ENCODE data around the gene RNF223.
"Not testable (repeated sequence)": the region's sequence is repeated elsewhere in the genome, so short reads cannot be mapped to it uniquely, and the experiment has no call there.

Gene RNF223

DNA sequence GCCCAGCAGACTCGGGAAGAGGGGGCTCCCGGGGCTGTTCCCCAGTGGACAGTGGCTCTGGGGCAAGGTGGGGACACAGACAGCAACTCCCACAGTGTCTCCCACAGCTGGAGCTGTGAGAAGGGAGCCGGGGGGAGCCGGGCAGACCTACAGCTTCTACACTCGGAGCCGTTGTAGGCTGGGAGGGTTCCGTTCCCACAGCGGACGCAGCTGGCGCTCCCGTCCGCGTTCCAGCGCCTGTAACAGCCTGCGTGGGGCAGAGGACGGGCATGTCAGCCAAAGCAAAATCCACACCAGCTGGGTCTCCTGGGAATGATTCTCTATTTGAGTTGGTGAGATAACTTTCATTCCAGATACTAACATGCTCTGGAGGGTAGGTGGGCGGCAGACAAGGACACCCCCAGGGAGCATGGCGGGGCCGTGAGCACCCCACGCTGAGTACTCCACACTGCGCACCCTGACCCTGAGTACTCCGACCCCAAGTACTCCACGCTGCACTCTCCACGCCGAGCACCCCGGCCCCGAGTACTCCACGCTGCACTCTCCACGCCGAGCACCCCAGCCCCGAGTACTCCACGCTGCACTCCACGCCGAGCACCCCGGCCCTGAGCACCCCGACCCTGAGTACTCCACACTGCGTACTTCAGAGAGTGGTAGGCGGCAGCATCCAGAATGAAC, 13.4 kb upstream of the RNF223 start:
- no peak for DNase-seq (ENCODE audit: low read depth)

DNA sequence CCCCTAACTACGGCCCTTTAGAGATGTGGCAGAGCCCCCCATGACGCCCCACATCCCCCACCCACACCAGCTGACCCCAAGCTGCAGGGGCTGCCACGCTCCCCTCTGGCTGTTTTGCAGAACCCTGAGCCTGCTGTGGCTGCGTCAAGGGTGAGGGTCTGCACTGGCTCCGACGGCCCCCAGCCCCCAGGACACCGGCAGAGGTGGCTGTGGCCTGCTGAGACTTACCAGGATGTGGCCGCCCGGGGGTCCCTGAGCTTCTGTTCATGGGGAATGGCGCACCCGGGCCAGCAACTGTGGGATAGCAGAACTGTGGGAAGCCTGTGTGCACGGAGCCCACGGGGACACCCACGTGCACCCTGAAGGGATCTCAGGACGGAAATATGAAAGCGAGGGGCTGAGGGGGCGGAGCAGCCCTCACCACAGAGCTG, 12.8 kb upstream of the RNF223 start:
- DNase-seq (ENCODE audit: low read depth): no peak

DNA sequence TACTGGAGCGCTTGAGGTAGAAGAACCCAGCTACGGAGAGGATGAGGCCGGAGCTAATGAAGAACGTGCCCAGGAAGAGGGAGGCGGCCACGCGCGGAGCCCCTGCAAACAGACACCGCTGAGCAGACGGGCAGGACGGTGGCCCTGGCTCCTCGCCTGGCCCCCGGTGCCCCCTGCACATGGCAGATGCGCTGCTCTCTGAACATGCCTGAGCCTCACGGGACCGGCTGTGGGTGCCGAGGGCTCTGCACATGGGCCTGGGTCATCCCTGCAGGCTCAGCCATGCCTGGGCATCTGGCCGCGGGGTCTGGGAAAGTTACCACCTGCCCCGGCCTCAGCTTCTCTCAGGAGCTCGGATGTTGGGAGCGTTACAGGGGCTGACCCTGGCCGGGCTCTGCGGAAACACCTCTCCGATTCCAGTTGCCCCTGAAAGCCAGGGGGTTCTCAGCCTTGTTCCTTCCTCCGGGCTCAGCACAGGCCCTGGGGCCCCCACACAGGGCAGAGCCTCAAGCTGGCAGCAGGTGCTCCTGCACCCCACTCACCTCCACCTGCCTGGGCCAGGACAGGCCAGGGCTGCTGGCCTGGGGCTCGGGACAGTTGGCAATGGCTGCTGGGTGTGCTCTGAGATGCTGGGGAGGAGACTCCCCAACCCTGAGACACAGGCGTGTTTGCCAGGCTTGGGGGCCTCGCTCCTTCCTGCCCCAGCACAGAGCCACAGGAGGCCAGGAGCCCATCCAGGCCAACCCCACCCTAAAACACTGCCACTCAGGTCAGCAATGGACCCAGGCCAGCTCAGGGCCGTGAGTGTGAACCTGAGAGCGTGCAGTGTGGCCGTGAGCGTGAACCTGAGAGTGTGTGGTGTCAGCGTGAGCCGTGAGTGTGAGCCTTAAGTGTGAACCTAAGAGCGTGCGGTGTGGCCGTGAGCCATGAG, 12.1 kb upstream of the RNF223 start:
- no peak for DNase-seq (ENCODE audit: low read depth)

DNA sequence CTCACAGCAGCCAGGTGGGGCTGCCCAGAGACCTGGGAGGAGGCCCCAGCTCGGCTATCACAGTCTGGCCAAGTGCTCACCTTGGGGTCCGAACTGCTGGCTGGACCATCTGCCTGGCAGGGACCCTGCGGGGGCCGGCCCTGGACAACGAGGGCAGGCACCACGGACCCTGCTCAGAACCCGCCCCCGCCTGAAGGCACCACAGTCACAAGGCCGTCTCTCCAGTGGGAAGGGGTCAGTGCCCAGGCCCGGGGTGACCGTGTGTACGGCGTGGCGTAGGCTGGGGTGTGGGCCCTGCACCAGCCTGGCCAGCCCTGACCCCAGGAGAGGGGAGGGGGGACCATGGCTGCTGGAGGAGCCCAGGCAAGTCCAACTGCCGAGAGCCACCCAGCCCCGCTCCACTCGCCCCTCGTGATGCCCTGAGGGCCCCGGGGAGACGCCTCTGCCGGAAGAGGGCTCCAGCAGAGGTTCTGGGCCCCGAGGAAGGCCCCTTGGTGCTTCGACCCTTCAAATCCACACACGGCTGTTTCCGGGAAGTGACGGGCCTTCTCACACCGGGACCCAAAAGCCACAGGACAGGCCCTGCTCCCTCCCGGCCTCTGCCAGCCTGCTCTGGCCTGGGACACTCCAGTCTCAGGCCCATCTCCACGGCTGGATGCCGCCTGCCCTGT, 11.2 kb upstream of the RNF223 start:
- DNase-seq (ENCODE audit: low read depth): no peak

DNA sequence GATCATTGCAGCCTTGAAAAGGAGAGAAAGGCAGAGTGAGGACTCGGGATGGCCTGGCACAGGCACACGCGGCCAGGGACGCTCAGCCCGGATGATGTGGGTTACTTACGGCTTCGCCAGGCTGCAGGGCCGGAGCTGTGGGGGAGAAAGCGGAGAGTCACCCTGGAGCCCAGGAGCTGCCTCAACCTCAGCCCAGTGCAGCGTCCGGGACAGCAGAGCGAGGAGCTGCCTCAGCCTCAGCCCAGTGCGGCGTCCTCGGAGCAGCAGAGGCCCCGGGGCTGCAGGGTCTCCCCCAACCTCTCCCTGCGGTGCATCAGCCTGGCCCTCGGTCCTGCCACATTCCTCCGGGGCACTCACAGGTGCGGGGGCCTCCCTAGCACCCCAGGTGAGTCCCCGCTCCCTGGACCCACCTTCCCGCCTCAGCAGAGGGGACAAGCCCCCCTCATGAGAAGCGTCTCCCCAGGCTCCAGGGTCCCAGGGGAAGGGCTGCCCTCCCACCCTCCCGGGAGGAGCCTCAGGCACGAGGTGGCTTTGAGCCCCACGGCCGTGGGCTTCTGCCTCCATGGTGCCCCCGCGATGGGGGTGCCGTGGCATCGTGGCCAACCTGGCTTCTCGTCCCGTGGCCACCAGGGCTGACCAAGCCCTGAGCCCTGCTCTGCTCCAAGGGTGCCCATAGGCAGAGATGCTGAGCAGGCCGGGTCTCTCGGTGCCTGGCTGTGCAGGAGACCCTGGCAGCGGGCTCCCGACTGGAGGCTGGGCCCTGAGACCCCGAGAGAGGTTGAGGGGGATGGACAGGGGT, 10.5 kb upstream of the RNF223 start:
- no peak for DNase-seq (ENCODE audit: low read depth)

DNA sequence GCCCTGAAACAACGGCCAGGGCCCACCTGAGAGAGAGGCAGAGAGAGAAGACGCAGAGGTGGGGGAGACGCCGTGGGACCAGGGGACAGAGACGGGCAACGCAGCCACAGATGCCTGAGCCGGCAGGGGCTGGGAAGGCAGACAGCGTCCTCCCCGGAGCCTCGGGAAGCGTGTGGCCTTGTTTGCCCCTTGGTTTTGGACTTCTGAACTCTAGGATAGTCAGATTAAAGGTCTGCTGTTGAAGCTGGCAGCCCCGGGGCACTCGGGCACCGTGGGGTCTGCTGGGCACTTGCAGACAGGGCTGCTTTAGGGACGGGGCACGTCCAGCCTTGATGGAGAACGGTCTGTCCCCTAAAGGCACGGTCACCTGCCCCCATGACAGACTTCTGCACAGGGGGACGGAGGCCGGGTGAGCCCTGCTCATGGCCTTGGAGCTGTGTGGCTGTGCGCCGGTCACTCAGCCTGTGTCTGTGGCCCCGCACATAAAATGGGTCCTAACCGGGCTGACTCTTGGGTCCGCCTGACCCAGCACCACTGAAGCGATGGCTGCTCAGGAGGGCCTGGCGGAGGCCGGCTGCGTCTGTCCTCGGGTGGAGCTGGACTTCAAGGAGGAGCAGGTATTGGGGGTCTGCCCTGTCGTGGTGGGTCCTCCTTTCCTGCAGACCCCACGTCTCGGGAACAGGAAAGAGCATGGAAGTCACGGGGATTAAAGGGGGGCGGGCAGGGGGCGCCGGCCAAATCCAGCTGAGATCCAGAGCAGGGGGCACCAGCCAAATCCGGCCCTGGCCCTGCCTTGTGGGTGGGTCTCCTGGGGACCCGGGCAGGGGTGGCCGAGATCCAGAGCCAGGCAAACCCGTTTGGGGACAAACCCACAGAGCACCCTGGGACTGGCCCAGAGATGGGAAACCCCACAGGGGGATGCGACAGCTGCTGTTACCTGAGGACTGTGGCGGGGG, 9.6 kb upstream of the RNF223 start:
- DNase-seq (ENCODE audit: low read depth): no peak

DNA sequence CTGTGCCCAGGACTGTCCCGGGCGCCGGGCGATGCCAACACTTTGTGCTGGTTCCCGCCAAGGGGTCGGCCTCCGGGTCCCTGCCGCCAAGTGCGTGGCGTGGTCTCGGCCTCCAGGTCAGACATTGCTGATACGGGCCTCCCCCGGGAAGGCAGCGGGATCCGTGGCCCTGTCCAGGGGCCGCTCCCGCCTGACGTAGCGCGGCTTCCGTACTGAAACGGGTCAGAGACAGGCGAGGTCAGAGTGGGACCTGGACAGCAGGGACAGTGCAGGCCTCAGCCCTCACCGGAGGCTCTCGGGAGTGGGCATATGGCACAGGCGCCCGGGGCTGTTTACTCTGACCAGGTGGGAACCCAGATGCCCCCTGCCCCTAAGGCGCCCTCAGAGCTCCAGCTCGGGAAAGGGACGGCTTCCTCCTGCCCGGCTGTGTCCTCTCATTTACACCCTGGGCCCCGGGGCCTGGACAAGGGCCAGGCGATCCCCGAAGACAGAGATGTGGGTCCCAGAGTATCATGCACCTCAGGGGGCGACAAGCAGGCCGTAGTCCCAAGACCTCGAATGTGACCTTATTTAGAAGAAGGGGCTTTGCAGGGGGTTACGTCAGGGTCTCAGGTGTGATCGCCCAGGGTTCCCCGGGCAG, 8.8 kb upstream of the RNF223 start:
- no peak for DNase-seq (ENCODE audit: low read depth)

DNA sequence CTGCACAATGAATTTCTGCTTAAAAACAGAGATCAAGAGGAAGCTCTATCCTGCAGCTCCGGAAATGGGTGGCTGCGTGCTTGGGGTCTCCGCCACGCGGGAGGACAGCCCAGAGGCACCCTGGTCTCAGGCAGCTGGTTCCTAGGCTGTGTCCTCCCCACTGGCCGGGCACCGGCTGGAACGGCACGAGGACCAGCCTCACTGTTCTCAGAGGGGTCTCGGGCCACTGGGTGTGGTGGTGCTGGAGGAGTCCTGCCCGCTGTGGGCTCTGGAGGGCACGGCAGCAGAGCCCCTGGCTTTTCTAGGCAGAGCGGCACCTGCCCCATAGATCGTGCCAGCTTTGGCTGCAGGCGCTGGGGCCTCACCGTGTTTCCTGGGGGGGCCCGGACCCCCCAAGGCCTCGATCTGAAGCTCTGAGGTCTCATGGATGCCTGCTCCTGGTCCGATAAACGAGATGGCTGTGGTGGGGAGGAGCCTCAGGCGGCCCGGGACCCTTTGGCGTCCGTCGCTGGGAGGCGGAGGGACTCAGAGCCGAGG, 8.2 kb upstream of the RNF223 start:
- DNase-seq (ENCODE audit: low read depth): no peak

DNA sequence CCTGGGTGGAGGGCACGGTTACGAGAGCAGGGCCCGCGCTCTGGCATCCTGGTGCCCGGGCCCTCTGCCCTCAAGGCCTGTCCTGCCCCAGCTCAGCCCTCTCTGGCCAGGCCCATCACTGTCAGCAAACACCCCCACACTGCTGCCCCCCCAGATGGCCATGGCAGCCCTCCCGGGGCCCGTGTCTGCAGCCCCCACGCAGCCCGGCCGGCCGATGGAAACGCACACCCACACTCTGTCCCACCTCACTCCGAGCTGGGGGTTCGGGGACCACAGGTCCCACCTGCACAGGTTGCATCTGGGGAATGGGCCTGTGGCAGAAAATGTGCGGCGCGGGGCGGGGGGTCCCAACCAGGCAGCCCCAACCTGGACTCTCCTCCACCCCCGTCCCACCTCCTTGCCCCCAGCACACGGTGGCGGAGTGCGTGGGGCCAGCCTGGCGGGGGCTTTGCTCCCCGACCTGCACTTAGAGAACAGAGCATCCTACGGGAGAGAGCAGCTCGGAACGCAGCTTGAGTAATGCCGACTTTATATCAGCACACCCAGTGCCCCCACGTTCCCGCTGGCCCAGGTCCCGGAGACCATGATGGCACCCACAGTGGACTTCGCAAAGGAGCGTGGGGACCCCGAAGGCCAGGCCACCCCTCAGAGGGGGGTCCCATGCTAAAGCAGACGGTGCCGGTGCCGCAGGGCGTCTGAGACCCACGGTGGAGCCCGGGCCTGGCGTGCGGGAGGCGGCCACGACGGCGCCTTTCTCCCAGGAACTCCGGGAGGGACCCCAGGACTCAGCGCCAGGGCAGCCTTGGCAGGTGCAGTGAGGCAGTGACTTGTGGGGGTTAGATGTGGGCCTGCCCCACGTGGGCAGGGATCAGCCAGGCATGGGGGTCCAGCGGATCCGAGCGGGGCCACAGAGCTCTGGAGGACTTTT, 7.5 kb upstream of the RNF223 start:
- DNase-seq (ENCODE audit: low read depth): no peak

DNA sequence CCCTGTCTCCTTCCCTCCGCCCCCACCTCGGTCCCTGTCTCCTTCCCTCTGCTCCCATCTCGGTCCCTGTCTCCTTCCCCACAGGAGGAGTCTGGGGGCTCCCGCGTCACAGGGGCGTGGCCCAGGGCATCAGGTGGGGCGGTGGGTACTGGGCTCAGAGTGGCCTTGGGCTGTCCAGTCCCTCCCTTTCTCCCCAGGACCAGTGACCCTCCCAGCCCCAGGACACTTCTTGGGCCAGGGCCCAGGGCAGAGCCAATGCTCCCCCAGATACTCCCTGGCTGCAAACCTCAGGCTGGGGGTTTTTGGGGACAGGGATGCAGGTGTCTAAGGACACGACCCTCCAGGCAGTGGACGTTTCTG, 6.8 kb upstream of the RNF223 start:
- DNase-seq (ENCODE audit: low read depth): no peak

DNA sequence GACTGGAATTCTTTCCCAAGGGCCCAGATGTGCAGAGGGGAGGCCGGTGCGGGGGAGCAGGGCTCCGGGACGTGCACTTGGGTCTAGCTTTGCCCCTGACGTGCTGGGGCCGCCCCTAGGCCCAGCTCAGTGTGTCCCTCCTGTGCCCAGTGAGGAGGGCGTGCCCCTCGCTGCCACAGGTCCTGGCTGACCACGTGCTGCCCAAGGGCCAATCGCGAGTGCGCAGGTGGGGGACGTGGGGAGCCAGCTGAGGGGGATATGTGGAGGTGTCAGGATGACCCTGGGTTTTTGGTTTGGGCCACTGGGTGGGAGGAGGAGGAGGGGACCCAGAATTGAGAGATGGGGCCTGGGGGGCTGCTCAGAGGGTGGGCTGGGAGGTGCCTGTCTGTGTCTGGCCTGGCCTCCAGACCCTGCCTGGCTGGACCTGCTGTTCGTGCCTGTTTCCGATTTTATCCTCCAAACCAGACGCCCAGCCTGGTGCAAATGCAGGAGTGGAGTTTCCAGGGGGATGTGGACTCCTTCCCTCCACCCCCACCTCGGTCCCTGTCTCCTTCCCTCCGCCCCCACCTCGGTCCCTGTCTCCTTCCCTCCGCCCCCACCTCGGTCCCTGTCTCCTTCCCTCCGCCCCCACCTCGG, 6.1 kb upstream of the RNF223 start:
- DNase-seq (ENCODE audit: low read depth): no peak

DNA sequence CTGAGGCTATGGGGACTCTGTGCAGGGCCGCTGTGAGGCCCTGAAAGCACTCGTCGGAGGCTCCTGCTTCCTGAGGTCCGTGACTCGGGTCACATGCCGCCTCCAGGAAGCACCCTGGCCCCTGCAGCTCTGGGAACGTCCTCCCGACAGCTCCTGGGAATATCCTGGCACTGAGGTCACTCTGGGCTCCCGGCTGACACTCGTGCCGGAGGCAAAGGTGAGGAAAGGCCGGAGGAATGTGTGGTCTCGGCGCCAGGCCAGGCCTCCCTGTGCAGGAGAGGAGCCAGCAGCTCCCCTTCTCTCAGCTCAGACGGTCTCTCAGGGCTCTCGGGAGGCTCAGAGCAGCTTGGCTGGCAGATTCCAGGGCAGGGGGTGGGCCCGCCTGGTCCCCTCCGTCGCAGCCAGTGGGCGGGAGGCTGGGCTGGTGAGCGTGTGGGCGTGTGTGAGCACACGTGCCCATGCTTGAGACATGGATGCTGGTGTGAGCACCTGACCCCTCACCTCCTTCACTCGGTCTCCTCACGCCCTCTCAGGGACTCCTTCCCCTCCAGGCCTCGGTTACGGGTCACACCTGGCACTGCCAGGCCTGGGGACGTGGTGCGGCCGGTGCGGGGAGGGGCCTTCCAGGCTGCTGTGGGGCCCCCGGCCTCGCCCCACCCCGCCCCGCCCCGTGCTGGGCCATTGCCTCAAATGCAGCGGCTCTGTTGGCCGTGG, 5.5 kb upstream of the RNF223 start:
- DNase-seq (ENCODE audit: low read depth): no peak

DNA sequence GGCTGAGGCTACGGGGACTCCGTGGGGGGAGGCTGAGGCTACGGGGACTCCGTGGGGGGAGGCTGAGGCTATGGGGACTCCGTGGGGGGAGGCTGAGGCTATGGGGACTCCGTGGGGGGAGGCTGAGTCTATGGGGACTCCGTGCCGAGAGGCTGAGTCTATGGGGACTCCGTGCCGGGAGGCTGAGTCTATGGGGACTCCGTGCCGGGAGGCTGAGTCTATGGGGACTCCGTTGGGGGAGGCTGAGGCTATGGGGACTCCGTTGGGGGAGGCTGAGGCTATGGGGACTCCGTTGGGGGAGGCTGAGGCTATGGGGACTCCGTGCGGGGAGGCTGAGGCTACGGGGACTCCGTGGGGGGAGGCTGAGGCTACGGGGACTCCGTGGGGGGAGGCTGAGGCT, 3.3 kb upstream of the RNF223 start:
- not testable (repeated sequence) for DNase-seq (ENCODE audit: low read depth)

DNA sequence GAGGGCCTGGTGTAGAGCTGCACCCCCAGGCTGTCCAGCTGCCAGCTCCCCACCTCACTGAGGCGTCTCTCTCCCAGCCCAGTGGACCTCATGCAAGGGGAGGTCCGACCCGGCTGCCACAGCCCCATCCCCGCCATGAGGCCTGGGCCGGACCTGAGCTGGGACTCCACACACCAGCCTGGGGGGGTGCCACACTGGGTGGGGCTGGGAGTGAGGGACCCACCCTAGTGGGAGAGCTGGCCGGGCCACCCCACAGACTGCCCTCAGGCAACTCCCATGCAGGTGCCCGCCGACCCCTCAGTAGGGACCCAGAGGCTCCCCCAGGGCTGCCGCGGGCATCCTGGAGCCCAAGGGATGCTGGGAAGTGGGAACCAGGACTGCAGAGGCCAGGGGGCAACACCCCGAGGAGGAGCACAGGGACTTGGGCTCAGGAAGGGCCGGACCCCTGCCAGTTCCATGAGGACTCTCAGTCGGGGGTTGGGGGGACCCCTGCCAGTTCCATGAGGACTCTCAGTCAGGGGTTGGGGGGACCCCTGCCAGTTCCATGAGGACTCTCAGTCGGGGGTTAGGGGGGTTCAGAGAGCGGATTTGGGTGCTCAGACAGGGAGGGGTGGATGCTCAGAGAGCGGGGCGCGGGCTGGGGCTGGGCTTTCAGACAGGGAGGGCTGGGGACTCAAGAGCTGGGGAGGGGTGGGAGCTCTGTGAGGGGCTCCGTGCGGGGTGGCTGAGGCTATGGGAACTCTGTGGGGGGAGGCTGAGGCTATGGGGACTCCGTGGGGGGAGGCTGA, 1.2 kb upstream of the RNF223 start:
- DNase-seq (ENCODE audit: low read depth): no peak

DNA sequence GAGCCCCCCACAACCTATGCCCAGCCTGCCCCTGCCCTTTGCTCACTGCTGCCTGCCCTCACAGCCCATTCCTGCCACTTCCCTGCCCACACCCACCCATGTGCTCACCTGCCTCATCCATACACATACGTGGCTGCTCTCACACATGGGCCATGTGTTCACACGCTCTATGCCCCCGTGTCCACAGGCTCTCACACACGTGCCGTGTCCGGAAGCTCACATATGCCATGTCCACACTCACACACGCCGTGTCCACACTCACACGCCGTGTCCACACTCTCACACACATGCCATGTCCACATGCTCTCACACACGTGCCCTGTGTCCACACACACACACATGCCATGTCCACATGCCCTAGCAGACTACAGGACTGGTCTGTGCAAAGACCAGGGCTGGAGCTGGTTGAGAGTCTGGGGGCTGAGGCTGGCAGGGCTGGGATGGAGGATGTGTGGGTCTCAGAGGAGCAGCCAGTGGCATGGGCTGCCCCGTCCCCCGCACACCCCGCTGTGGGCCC, 583 bp upstream of the RNF223 start:
- no peak for DNase-seq (ENCODE audit: low read depth)

DNA sequence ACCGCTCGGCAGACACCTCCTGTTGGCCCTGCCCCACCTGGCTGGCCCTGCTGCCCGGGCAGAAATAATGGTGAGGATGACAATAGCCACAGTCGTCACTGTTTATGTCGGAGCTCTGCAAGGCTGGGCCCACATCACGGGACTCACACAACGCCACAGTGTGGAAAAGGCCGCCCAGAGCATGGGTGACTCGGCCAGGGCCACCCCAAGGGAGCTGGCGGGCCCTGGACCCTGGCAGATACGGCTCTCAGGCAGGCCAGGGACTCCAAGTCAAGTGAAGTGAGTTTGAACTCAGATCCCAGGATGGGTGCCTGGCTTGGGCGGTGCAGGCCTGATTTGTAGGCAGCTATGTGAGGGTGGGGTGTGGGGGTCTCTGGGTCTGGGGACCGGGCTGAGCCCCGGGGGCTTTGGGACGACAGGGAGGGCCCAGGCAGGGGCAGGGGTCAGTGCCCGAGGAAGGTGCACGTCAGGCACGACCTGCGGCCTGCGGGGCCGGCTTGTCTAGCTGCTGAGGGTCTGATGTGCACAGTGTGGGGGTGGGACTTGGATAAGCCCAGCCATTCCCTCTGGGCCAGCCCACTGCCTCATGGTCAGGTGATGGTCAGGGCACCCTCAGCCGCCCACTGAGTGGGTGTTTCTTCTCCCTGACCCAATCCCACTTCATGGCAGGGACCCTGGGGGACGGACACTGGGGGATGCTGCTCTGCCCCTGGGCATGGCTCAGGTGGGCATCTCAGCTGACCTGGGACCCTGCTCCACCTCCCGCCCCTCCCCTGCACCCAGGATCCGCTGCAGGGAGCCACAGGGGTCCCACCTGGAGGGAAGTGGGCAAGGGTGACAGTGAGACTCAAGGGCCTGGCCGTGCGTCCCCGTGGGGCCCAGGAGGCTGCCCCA, 1.0 kb downstream of the RNF223 start:
- no peak for DNase-seq (ENCODE audit: low read depth)
